ENCODE data around the gene SWAP70.
"Not testable (repeated sequence)": the region's sequence is repeated elsewhere in the genome, so short reads cannot be mapped to it uniquely, and the experiment has no call there.

DNA sequence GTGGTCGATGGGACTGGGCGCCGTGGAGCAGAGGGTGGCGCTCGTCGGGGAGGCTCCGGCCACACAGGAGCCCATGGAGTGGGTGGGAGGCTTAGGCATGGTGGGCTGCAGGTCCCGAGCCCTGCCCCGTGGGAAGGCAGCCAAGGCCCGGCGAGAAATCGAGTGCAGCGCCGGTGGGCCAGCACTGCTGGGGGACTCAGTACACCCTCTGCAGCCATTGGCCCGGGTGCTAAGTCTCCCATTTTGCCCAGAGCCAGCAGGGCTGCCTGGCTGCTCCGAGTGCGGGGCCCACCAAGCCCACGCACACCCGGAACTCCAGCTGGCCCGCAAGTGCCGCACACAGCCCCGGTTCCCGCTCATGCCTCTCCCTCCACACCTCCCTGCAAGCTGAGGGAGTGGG lies 40.8 kb upstream of the SWAP70 start:
- TF ChIP-seq, protein P1, sequence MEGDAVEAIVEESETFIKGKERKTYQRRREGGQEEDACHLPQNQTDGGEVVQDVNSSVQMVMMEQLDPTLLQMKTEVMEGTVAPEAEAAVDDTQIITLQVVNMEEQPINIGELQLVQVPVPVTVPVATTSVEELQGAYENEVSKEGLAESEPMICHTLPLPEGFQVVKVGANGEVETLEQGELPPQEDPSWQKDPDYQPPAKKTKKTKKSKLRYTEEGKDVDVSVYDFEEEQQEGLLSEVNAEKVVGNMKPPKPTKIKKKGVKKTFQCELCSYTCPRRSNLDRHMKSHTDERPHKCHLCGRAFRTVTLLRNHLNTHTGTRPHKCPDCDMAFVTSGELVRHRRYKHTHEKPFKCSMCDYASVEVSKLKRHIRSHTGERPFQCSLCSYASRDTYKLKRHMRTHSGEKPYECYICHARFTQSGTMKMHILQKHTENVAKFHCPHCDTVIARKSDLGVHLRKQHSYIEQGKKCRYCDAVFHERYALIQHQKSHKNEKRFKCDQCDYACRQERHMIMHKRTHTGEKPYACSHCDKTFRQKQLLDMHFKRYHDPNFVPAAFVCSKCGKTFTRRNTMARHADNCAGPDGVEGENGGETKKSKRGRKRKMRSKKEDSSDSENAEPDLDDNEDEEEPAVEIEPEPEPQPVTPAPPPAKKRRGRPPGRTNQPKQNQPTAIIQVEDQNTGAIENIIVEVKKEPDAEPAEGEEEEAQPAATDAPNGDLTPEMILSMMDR (conservative IDR thresholded peaks at IDR 0.05) = not testable (repeated sequence)
- not testable (repeated sequence) for TF ChIP-seq EZH2 (IDR thresholded peaks at IDR 0.05; ENCODE audit: low read depth)

All from PC-9 (cell line).